Spleen (tissue), 11 donors: ENCODE data around the gene MIPEP. TPM values are rescaled to one million over a fixed set of nuclear protein-coding genes. Genes with fewer than 3 reads are reported as not detected.

ENCODE experiments used
- DNase-seq: peaks from one replicate; pipeline ENCODE4 v3.0.0-alpha.2; 2020
- H3K27ac ChIP-seq, 8 donors: fragments of 200-600 bp; sonication (generic) in 7 of 8; 1 replicate in 4 of 8; 2 replicates in 4 of 8; pipeline versions ENCODE4 v1.5.0 to v1.8.0; 2016 to 2021; ENCODE audit warnings: inconsistent platforms in 4 of 8, mild to moderate bottlenecking in 4 of 8, moderate library complexity in 1 of 8
- H3K27me3 ChIP-seq, 7 donors: fragments of 200-600 bp; sonication (generic) in 6 of 7; replicated peaks in 1 of 7; 1 replicate in 4 of 7; 2 replicates in 3 of 7; pipeline versions ENCODE4 v1.5.0 to v1.8.0; 2016 to 2021; ENCODE audit warnings: inconsistent platforms in 3 of 7, mild to moderate bottlenecking in 1 of 7
- H3K36me3 ChIP-seq, 6 donors: fragments of 200-600 bp; sonication (generic) in 5 of 6; 1 replicate in 4 of 6; 2 replicates in 2 of 6; pipeline versions ENCODE4 v1.5.0 to v1.8.0; 2016 to 2021; ENCODE audit warnings: inconsistent platforms in 2 of 6
- H3K4me1 ChIP-seq, 6 donors: fragments of 200-600 bp; sonication (generic) in 5 of 6; 1 replicate in 3 of 6; 2 replicates in 3 of 6; pipeline versions ENCODE4 v1.5.0 to v1.8.0; 2016 to 2021; ENCODE audit warnings: inconsistent platforms in 3 of 6
- H3K4me3 ChIP-seq, 8 donors: fragments of 200-600 bp; sonication (generic) in 7 of 8; 1 replicate in 4 of 8; 2 replicates in 4 of 8; pipeline versions ENCODE4 v1.5.0 to v1.8.0; 2016 to 2021; ENCODE audit warnings: inconsistent platforms in 4 of 8, mild to moderate bottlenecking in 4 of 8, moderate library complexity in 2 of 8
- H3K9me3 ChIP-seq, 8 donors: fragments of 200-600 bp; sonication (generic) in 7 of 8; 1 replicate in 4 of 8; 2 replicates in 4 of 8; pipeline versions ENCODE4 v1.5.0 to v1.8.0; 2016 to 2021; ENCODE audit warnings: inconsistent platforms in 4 of 8
- CTCF ChIP-seq, 11 experiments: fragments of 200-600 bp in 7 of 11; fragments of 450-650 bp in 4 of 11; sonication (generic) in 4 of 11; IDR thresholded peaks in 8 of 11; conservative IDR thresholded peaks in 3 of 11; 1 replicate in 7 of 11; 2 replicates in 4 of 11; pipeline versions ENCODE4 v1.4.0 to v1.8.0; 2016 to 2021; ENCODE audit warnings: antibody characterized with exemption in 11 of 11, inconsistent platforms in 4 of 11, mild to moderate bottlenecking in 1 of 11
- POLR2A ChIP-seq, 3 donors: fragments of 450-650 bp; IDR thresholded peaks; one replicate each; pipeline ENCODE4 v1.5.1; 2017; ENCODE audit warnings: antibody characterized with exemption in 3 of 3, mild to moderate bottlenecking in 1 of 3
- POLR2AphosphoS5 ChIP-seq, 3 donors: sonication (generic); formaldehyde crosslinking; IDR thresholded peaks; one replicate each; pipeline ENCODE4 v1.5.1; 2017; ENCODE audit warnings: antibody characterized with exemption in 3 of 3
- WGBS, 5 donors: extraction: QIAGEN DNeasy Blood & Tissue Kit in 3 of 5; methylation state at CpG; one replicate each; pipeline versions ENCODE4 v1.1.5 to v1.1.7; 2013 to 2018; 5-methylcytosine and 5-hydroxymethylcytosine counted together
- intact Hi-C: fragments of 100-400 bp; cut with DNase I; formaldehyde crosslinking; loops from one replicate; pipeline ENCODE4 v1.15.0; 2023; ENCODE audit warnings: low total_unique reads
- polyA plus RNA-seq, 3 donors: library from polyadenylated mRNA; stranded (reverse); fragments of 200-250 nt; gene quantifications; one replicate each; pipeline ENCODE4 v1.2.1, GENCODE V29; 2013
- total RNA-seq, 7 donors: library from RNA; depleted of rRNA in 3 of 7; stranded (reverse); fragments of >200 nt in 3 of 7; fragmentation: NEBNext Ultra II Directional in 4 of 7; extraction: Animal tissue kit (Norgen Biotek cat#: 25700) in 4 of 7; gene quantifications; one replicate each; pipeline versions ENCODE4 v1.1.0 to v1.2.1, GENCODE V29; 2016 to 2021
- donor health status: healthy with polysubstance abuse.
- donor health status: DM: no; HTN: no; CAD: no; lungs with moderate emphysema.
- donor health status: DM: no; HTN: no; CAD: no.
- donor health status: Bipolar disorder and iron deficiency.
- donor health status: healthy.
- donor health status: DM: no; HTN: no; CAD: no.
- donor health status: DM: yes; HTN: yes; CAD: no.

Gene MIPEP
- total and polyA plus RNA-seq, 10 donors: 7.2 to 16.3 (median 10.8) TPM

DNA sequence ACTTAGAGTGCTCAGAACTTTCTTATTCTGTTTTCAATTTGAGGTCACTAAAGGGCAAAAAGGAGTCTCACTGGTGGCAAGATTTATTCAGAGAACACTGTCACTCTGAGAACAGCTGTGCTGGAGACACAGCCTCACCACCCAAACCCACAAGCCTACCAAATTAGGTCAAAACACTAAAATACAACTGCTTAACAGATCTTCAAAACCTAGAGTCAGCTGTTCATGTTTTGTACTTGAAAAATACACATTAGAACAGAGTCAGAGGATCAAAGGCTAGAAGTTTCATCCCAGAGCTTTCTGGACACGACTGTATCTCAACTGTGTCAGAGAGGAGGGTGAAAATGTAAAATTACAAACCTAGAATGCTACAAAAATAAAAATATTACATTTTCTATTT is 89.3 kb downstream of the MIPEP start:
- peaks cover 0 to 10% (median 5%) of the 10 kb centered on the region in 6 donors for H3K4me1 ChIP-seq
- H3K27me3 ChIP-seq: no peaks in the 10 kb centered on the region
- intact Hi-C loops: no loop called here
- no peak for TF ChIP-seq CTCF (IDR thresholded peaks at IDR 0.05 in 8 of 11, conservative IDR thresholded peaks at IDR 0.05 in 3 of 11)
- TF ChIP-seq POLR2A (IDR thresholded peaks at IDR 0.05): no peak
- no peak for TF ChIP-seq POLR2AphosphoS5 (IDR thresholded peaks at IDR 0.05)
- H3K4me3 ChIP-seq: no peak overlapping the region
- peaks cover 0 to 40% (median under 1%) of the 10 kb centered on the region in 6 donors for H3K36me3 ChIP-seq
- 54 to 83% (median 68%) methylated on average over 1 of the region's 1 CpG for WGBS, 5 donors
- DNase-seq: no peak
- H3K9me3 ChIP-seq: peaks cover 0 to 5% (median 0%) of the 10 kb centered on the region in 8 donors
- peak overlapping the region in 3 of 8 donors; percentile 20 to 35 (median 26) for H3K27ac ChIP-seq

DNA sequence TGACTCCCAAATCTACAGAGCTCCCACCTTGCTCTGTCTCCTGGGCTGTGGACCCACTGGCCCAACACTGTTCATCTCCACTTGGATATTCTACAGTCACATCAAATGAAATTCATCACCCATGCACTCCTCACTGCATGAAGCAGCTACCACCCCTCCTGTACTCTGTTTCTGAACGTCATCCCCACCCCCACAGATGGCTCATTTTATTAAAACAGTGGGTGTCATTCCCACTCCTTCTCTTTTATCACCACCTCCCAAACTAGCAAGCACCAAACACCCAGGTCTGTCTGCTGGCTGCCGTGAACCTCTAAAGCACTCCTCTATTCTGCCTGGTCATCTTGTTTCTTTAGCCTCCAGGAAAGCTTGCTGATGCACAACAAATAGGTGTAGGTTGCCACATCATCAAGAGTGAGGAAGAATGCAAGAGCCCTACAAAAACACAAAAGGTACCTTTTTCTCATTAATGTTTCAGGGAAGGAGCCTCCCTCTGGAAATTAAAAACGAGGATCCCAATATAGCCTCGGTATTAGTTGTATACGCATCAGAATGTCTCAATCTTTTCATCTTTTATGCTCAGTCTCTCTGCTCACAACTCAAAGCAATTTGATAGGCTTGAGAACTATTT is 91.8 kb downstream of the MIPEP start:
- WGBS, 5 donors: 90 to 96% (median 94%) methylated on average over 5 of the region's 5 CpGs
- intact Hi-C loops: no loop called here

GRCh38 chr13:23796551-23796950 is 92.6 kb downstream of the MIPEP start:
- DNase-seq: no peak
- Histone ChIP-seq H3K4me3 (no peak overlapping the region), H3K4me1 (peaks cover 0 to 18% (median 9%) of the 10 kb centered on the region in 6 donors), H3K36me3 (peaks cover 0 to 31% (median 0%) of the 10 kb centered on the region in 6 donors), H3K27me3 (no peaks in the 10 kb centered on the region), H3K9me3 (peaks cover 0 to 5% (median 0%) of the 10 kb centered on the region in 8 donors), H3K27ac (no peak overlapping the region)
- TF ChIP-seq POLR2A (IDR thresholded peaks at IDR 0.05) (no peak), CTCF (IDR thresholded peaks at IDR 0.05 in 8 of 11, conservative IDR thresholded peaks at IDR 0.05 in 3 of 11) (no peak), POLR2AphosphoS5 (IDR thresholded peaks at IDR 0.05) (no peak)
- intact Hi-C loops: no loop called here
- WGBS, 5 donors: 86 to 98% (median 90%) methylated on average over 2 of the region's 2 CpGs

More for the DNA sequence above, 91.8 kb downstream of the MIPEP start:
- Histone ChIP-seq H3K36me3 (peaks cover 0 to 37% (median 0%) of the 10 kb centered on the region in 6 donors), H3K4me1 (peaks cover 0 to 18% (median 9%) of the 10 kb centered on the region in 6 donors), H3K4me3 (no peak overlapping the region), H3K27ac (no peak overlapping the region), H3K27me3 (no peaks in the 10 kb centered on the region), H3K9me3 (peaks cover 0 to 5% (median 0%) of the 10 kb centered on the region in 8 donors)
- TF ChIP-seq POLR2AphosphoS5 (IDR thresholded peaks at IDR 0.05) (no peak), POLR2A (IDR thresholded peaks at IDR 0.05) (no peak), CTCF (IDR thresholded peaks at IDR 0.05 in 8 of 11, conservative IDR thresholded peaks at IDR 0.05 in 3 of 11) (no peak)
- no peak for DNase-seq

GRCh38 chr13:23794267-23795161 is 94.7 kb downstream of the MIPEP start:
- WGBS, 5 donors: 56 to 66% (median 58%) methylated on average over 7 of the region's 7 CpGs
- H3K9me3 ChIP-seq: peaks cover 0 to 5% (median 0%) of the 10 kb centered on the region in 8 donors
- no peak overlapping the region for H3K27ac ChIP-seq
- H3K4me3 ChIP-seq: no peak overlapping the region
- peaks cover 0 to 10% (median 7%) of the 10 kb centered on the region in 6 donors for H3K4me1 ChIP-seq
- no peak for DNase-seq
- intact Hi-C loops: no loop called here
- TF ChIP-seq POLR2A (IDR thresholded peaks at IDR 0.05): no peak
- no peak for TF ChIP-seq POLR2AphosphoS5 (IDR thresholded peaks at IDR 0.05)
- TF ChIP-seq CTCF (IDR thresholded peaks at IDR 0.05 in 8 of 11, conservative IDR thresholded peaks at IDR 0.05 in 3 of 11): no peak
- H3K36me3 ChIP-seq: peaks cover 0 to 30% (median 0%) of the 10 kb centered on the region in 6 donors
- H3K27me3 ChIP-seq: no peaks in the 10 kb centered on the region
